CD8-positive, alpha-beta memory T cell (primary cell): Measurements from ENCODE around the gene CLIC5. TPM values are rescaled to one million over a fixed set of nuclear protein-coding genes. Genes with fewer than 3 reads are reported as not detected.
A peak's percentile ranks its signal among the peaks of the same experiment; 100 is the strongest.

Experiments used
- CTCF ChIA-PET: fragments of 350-600 bp; sonication (Branson Sonifier 250); formaldehyde crosslinking; loops from one replicate; lab custom pipeline; 2021; ENCODE audit warnings: antibody characterized with exemption; lab: Charles Lee
- POLR2A ChIA-PET: fragments of 350-600 bp; sonication (Branson Sonifier 250); formaldehyde crosslinking; loops from one replicate; lab custom pipeline; 2021; ENCODE audit warnings: antibody characterized with exemption; lab: Charles Lee
- DNase-seq, 5 donors: peaks; one replicate each; pipeline versions ENCODE4 v3.0.0 to v3.0.0-alpha.2; 2020 to 2022; ENCODE audit warnings: mixed read lengths in 1 of 5
- H3K27ac ChIP-seq: one replicate; pipeline ENCODE4 v1.7.0; 2013; ENCODE audit warnings: low read depth, mild to moderate bottlenecking, low read length, moderate library complexity
- H3K27me3 ChIP-seq: 2 replicates; pipeline ENCODE4 v1.7.0; 2013; ENCODE audit warnings: low read length, mild to moderate bottlenecking; ENCODE audit not compliant: insufficient read depth, poor library complexity, severe bottlenecking
- H3K36me3 ChIP-seq: 2 replicates; pipeline ENCODE4 v1.7.0; 2013; ENCODE audit warnings: mild to moderate bottlenecking, low read length, moderate library complexity; ENCODE audit not compliant: insufficient read depth
- H3K4me1 ChIP-seq: 2 replicates; pipeline ENCODE4 v1.7.0; 2013; ENCODE audit warnings: mild to moderate bottlenecking, low read length, moderate library complexity; ENCODE audit not compliant: insufficient read depth
- H3K4me3 ChIP-seq: 2 replicates; pipeline ENCODE4 v1.7.0; 2013; ENCODE audit warnings: mild to moderate bottlenecking, low read length
- H3K9me3 ChIP-seq: 2 replicates; pipeline ENCODE4 v1.7.0; 2013; ENCODE audit warnings: mild to moderate bottlenecking, low read length
- H3K27ac Mint-ChIP-seq, 8 donors: one replicate each; pipeline ENCODE4 v1.8.0; 2020 to 2021; ENCODE audit warnings: mixed read lengths in 8 of 8, mild to moderate bottlenecking in 6 of 8, inconsistent platforms in 3 of 8, moderate library complexity in 3 of 8
- H3K27me3 Mint-ChIP-seq, 2 donors: one replicate each; pipeline ENCODE4 v1.8.0; 2020 to 2021; ENCODE audit warnings: mixed read lengths in 2 of 2, mild to moderate bottlenecking in 1 of 2, moderate library complexity in 1 of 2
- H3K36me3 Mint-ChIP-seq, 3 donors: one replicate each; pipeline ENCODE4 v1.8.0; 2020 to 2021; ENCODE audit warnings: mixed read lengths in 3 of 3, inconsistent platforms in 1 of 3, mild to moderate bottlenecking in 1 of 3
- H3K4me1 Mint-ChIP-seq, 3 donors: one replicate each; pipeline ENCODE4 v1.8.0; 2020 to 2021; ENCODE audit warnings: mixed read lengths in 3 of 3, inconsistent platforms in 1 of 3, mild to moderate bottlenecking in 1 of 3
- H3K4me3 Mint-ChIP-seq, 7 donors: one replicate each; pipeline ENCODE4 v1.8.0; 2020 to 2021; ENCODE audit warnings: mixed read lengths in 7 of 7, mild to moderate bottlenecking in 6 of 7, moderate library complexity in 4 of 7, inconsistent platforms in 2 of 7
- H3K9me3 Mint-ChIP-seq, 5 donors: one replicate each; pipeline ENCODE4 v1.8.0; 2020 to 2022; ENCODE audit warnings: mixed read lengths in 5 of 5, mild to moderate bottlenecking in 3 of 5, moderate library complexity in 2 of 5, inconsistent platforms in 1 of 5
- polyA plus RNA-seq: library from polyadenylated mRNA; unstranded; fragments of 300-500 nt; fragmentation: Illumina TruSeq; gene quantifications from one replicate; pipeline ENCODE4 v1.2.3, GENCODE V29; 2021
- total RNA-seq, 2 experiments: library from RNA; stranded (reverse); gene quantifications; one replicate each; pipeline ENCODE4 v1.2.3, GENCODE V29; 2021

Gene CLIC5
- total and polyA plus RNA-seq, 3 experiments from 2014 or later: 4.8 to 7.2 (median 6.4) TPM

- POLR2A ChIA-PET: no interaction called here
- Mint-ChIP-seq H3K9me3 (no peaks in the 10 kb centered on the region), H3K27me3 (no peaks in the 10 kb centered on the region), H3K4me1 (peaks cover 5 to 12% (median 11%) of the 10 kb centered on the region in 3 donors), H3K27ac (peak overlapping the region in 2 of 8 donors; percentile 30 to 35), H3K36me3 (peaks cover 3 to 7% (median 4%) of the 10 kb centered on the region in 3 donors), H3K4me3 (no peak overlapping the region)
- Histone ChIP-seq H3K27ac (no peak overlapping the region), H3K27me3 (no peaks in the 10 kb centered on the region), H3K4me1 (no peaks in the 10 kb centered on the region), H3K9me3 (no peaks in the 10 kb centered on the region), H3K36me3 (no peaks in the 10 kb centered on the region), H3K4me3 (no peak overlapping the region)
- no peak for DNase-seq
- CTCF ChIA-PET: interaction anchor here (0.8 to 3.9 kb wide), 4 partner anchors 8 to 1446 kb away, joined by 3 to 26 read pairs (median 3); no protein-coding TSS in a partner anchor
Measured at GRCh38 chr6:45920819-45921511, 94.7 kb downstream of the CLIC5 start.

GRCh38 chr6:45917439-45917838 is 98.2 kb downstream of the CLIC5 start:
- Histone ChIP-seq H3K4me3 (no peak overlapping the region), H3K27me3 (no peaks in the 10 kb centered on the region), H3K36me3 (no peaks in the 10 kb centered on the region), H3K4me1 (no peaks in the 10 kb centered on the region), H3K9me3 (no peaks in the 10 kb centered on the region), H3K27ac (no peak overlapping the region)
- Mint-ChIP-seq H3K9me3 (no peaks in the 10 kb centered on the region), H3K27me3 (no peaks in the 10 kb centered on the region), H3K27ac (no peak overlapping the region), H3K36me3 (peaks cover 16 to 28% (median 17%) of the 10 kb centered on the region in 3 donors), H3K4me1 (peaks cover 0 to under 1% (median under 1%) of the 10 kb centered on the region in 3 donors), H3K4me3 (no peak overlapping the region)
- no peak for DNase-seq
- ChIA-PET POLR2A (no interaction called here), CTCF (no interaction called here)

- Histone ChIP-seq H3K27me3 (no peaks in the 10 kb centered on the region), H3K4me3 (no peak overlapping the region), H3K27ac (no peak overlapping the region), H3K9me3 (no peaks in the 10 kb centered on the region), H3K4me1 (no peaks in the 10 kb centered on the region), H3K36me3 (no peaks in the 10 kb centered on the region)
- DNase-seq: no peak
- ChIA-PET CTCF (no interaction called here), POLR2A (no interaction called here)
- H3K4me1 Mint-ChIP-seq: no peaks in the 10 kb centered on the region
- no peaks in the 10 kb centered on the region for H3K27me3 Mint-ChIP-seq
- no peak overlapping the region for H3K27ac Mint-ChIP-seq
- no peak overlapping the region for H3K4me3 Mint-ChIP-seq
- no peaks in the 10 kb centered on the region for H3K9me3 Mint-ChIP-seq
- H3K36me3 Mint-ChIP-seq: peaks cover 22 to 36% (median 24%) of the 10 kb centered on the region in 3 donors
Measured at GRCh38 chr6:45916692-45917091, 99.0 kb downstream of the CLIC5 start.

- peaks cover 0 to 3% of the 10 kb centered on the region in 2 donors for H3K27me3 Mint-ChIP-seq
- Histone ChIP-seq H3K27ac (no peak overlapping the region), H3K4me3 (no peak overlapping the region), H3K27me3 (no peaks in the 10 kb centered on the region), H3K36me3 (no peaks in the 10 kb centered on the region), H3K9me3 (no peaks in the 10 kb centered on the region), H3K4me1 (no peaks in the 10 kb centered on the region)
- no peak for DNase-seq
- no peak overlapping the region for H3K4me3 Mint-ChIP-seq
- H3K27ac Mint-ChIP-seq: no peak overlapping the region
- POLR2A ChIA-PET: no interaction called here
- H3K36me3 Mint-ChIP-seq: peaks cover 28 to 43% (median 32%) of the 10 kb centered on the region in 3 donors
- H3K9me3 Mint-ChIP-seq: no peaks in the 10 kb centered on the region
- H3K4me1 Mint-ChIP-seq: no peaks in the 10 kb centered on the region
- CTCF ChIA-PET: interaction anchor here (2.6 kb wide), 1 partner anchor 15 kb away, joined by 13 read pairs; no protein-coding TSS in a partner anchor
Measured at GRCh38 chr6:45915780-45916468, 99.7 kb downstream of the CLIC5 start.

GRCh38 chr6:45911691-45912090 is 104.0 kb downstream of the CLIC5 start:
- H3K27ac Mint-ChIP-seq: no peak overlapping the region
- Histone ChIP-seq H3K27ac (no peak overlapping the region), H3K9me3 (no peaks in the 10 kb centered on the region), H3K4me1 (no peaks in the 10 kb centered on the region), H3K4me3 (no peak overlapping the region), H3K36me3 (no peaks in the 10 kb centered on the region), H3K27me3 (no peaks in the 10 kb centered on the region)
- ChIA-PET CTCF (interaction anchor here (1.6 to 1.7 kb wide), 2 partner anchors 11 to 19 kb away, joined by 4 to 7 read pairs; no protein-coding TSS in a partner anchor), POLR2A (no interaction called here)
- no peak overlapping the region for H3K4me3 Mint-ChIP-seq
- DNase-seq: no peak
- H3K4me1 Mint-ChIP-seq: no peaks in the 10 kb centered on the region
- peaks cover 0 to 5% of the 10 kb centered on the region in 2 donors for H3K27me3 Mint-ChIP-seq
- H3K9me3 Mint-ChIP-seq: no peaks in the 10 kb centered on the region
- H3K36me3 Mint-ChIP-seq: peaks cover 29 to 42% (median 40%) of the 10 kb centered on the region in 3 donors

GRCh38 chr6:45903959-45904358 is 111.7 kb downstream of the CLIC5 start:
- H3K9me3 Mint-ChIP-seq: no peaks in the 10 kb centered on the region
- ChIA-PET POLR2A (no interaction called here), CTCF (no interaction called here)

GRCh38 chr6:45902984-45903383 is 112.7 kb downstream of the CLIC5 start:
- no peaks in the 10 kb centered on the region for H3K36me3 ChIP-seq
- Mint-ChIP-seq H3K9me3 (no peaks in the 10 kb centered on the region), H3K36me3 (peaks cover 11 to 18% (median 14%) of the 10 kb centered on the region in 3 donors), H3K4me3 (no peak overlapping the region), H3K27ac (no peak overlapping the region), H3K4me1 (peaks cover 0 to under 1% (median 0%) of the 10 kb centered on the region in 3 donors), H3K27me3 (peaks cover 0 to 2% of the 10 kb centered on the region in 2 donors)
- no peaks in the 10 kb centered on the region for H3K9me3 ChIP-seq
- no peak overlapping the region for H3K4me3 ChIP-seq
- CTCF ChIA-PET: interaction anchor here (1.2 kb wide), 1 partner anchor 10 kb away, joined by 3 read pairs; no protein-coding TSS in a partner anchor
- POLR2A ChIA-PET: no interaction called here
- no peak for DNase-seq
- no peaks in the 10 kb centered on the region for H3K27me3 ChIP-seq
- no peak overlapping the region for H3K27ac ChIP-seq
- H3K4me1 ChIP-seq: no peaks in the 10 kb centered on the region

More at GRCh38 chr6:45903959-45904358, 111.7 kb downstream of the CLIC5 start:
- H3K27ac Mint-ChIP-seq: peak overlapping the region in 1 of 8 donors; percentile 24
- H3K4me3 Mint-ChIP-seq: no peak overlapping the region
- H3K36me3 Mint-ChIP-seq: peaks cover 11 to 18% (median 12%) of the 10 kb centered on the region in 3 donors
- H3K4me3 ChIP-seq: no peak overlapping the region
- H3K4me1 ChIP-seq: no peaks in the 10 kb centered on the region
- H3K9me3 ChIP-seq: no peaks in the 10 kb centered on the region
- peaks cover 0 to 2% of the 10 kb centered on the region in 2 donors for H3K27me3 Mint-ChIP-seq
- no peaks in the 10 kb centered on the region for H3K4me1 Mint-ChIP-seq
- no peak overlapping the region for H3K27ac ChIP-seq
- H3K27me3 ChIP-seq: no peaks in the 10 kb centered on the region
- H3K36me3 ChIP-seq: no peaks in the 10 kb centered on the region
- no peak for DNase-seq
